Natural killer cell (primary cell): Measurements from ENCODE around the gene KCTD16. TPM values are rescaled to one million over a fixed set of nuclear protein-coding genes. Genes with fewer than 3 reads are reported as not detected.

Experiments
- ATAC-seq, 3 donors: fragments of 150-1000 bp in 2 of 3; fragments of 200-7000 bp in 1 of 3; cut with Tn5 transposase; 1 replicate in 1 of 3; 2 replicates in 2 of 3; pipeline ENCODE4 v1.10.0; 2021; ENCODE audit warnings: mild to moderate bottlenecking in 2 of 3, moderate library complexity in 2 of 3
- DNase-seq, 2 donors: peaks; one replicate each; pipeline versions ENCODE4 v3.0.0 to v3.0.0-alpha.2; 2013 to 2021; ENCODE audit warnings: mixed read lengths in 1 of 2
- H3K27ac ChIP-seq: one replicate; pipeline ENCODE4 v1.5.1; 2013; ENCODE audit warnings: mild to moderate bottlenecking, low read length
- H3K27me3 ChIP-seq: one replicate; pipeline ENCODE4 v1.6.1; 2013; ENCODE audit warnings: low read length; ENCODE audit not compliant: control insufficient read depth, insufficient read depth
- H3K36me3 ChIP-seq: one replicate; pipeline ENCODE4 v1.6.1; 2013; ENCODE audit warnings: low read length; ENCODE audit not compliant: control insufficient read depth, insufficient read depth
- H3K4me1 ChIP-seq: one replicate; pipeline ENCODE4 v1.6.1; 2013; ENCODE audit warnings: low read length; ENCODE audit not compliant: control insufficient read depth, insufficient read depth
- H3K4me3 ChIP-seq: one replicate; pipeline ENCODE4 v1.5.1; 2013; ENCODE audit warnings: low read length
- H3K9me3 ChIP-seq: one replicate; pipeline ENCODE4 v1.6.1; 2013; ENCODE audit warnings: low read length; ENCODE audit not compliant: control insufficient read depth, insufficient read depth
- H3K27ac Mint-ChIP-seq, 2 donors: one replicate each; pipeline ENCODE4 v1.8.0; 2022; ENCODE audit warnings: mild to moderate bottlenecking in 2 of 2, mixed read lengths in 2 of 2, moderate library complexity in 1 of 2
- H3K27me3 Mint-ChIP-seq, 2 donors: one replicate each; pipeline ENCODE4 v1.8.0; 2022; ENCODE audit warnings: low read depth in 2 of 2, mixed read lengths in 2 of 2
- H3K36me3 Mint-ChIP-seq: one replicate; pipeline ENCODE4 v1.8.0; 2022; ENCODE audit warnings: mixed read lengths
- H3K4me1 Mint-ChIP-seq, 2 donors: one replicate each; pipeline ENCODE4 v1.8.0; 2022; ENCODE audit warnings: mixed read lengths in 2 of 2
- H3K4me3 Mint-ChIP-seq: one replicate; pipeline ENCODE4 v1.8.0; 2022; ENCODE audit warnings: mild to moderate bottlenecking, moderate library complexity, mixed read lengths
- H3K9me3 Mint-ChIP-seq, 2 donors: one replicate each; pipeline ENCODE4 v1.8.0; 2022; ENCODE audit warnings: mixed read lengths in 2 of 2
- CTCF ChIP-seq: fragments of 200-600 bp; IDR thresholded peaks from one replicate; pipeline ENCODE4 v1.8.0; 2022; ENCODE audit warnings: antibody characterized with exemption
- WGBS: methylation state at CpG from one replicate; pipeline ENCODE4 v1.1.7; 2013; ENCODE audit warnings: missing lambda C conversion rate; ENCODE audit not compliant: insufficient coverage; 5-methylcytosine and 5-hydroxymethylcytosine counted together
- intact Hi-C: fragments of 100-400 bp; cut with micrococcal nuclease; formaldehyde crosslinking; loops from one replicate; pipeline ENCODE4 v1.14.2; 2022
- total RNA-seq, 4 donors: library from RNA; stranded (reverse); fragments of 120-200 nt in 1 of 4; gene quantifications; one replicate each; pipeline versions ENCODE4 v1.2.3 to v1.2.4, GENCODE V29; 2013 to 2022

The KCTD16 gene
- total RNA-seq, 3 donors from 2014 or later (not counting 1 experiment from before 2014, with no cell fraction given) = 0.16 TPM; not detected in 2

GRCh38 chr5:144429405-144429804, 258.7 kb downstream of the KCTD16 start:
- no peak overlapping the region for H3K27ac ChIP-seq
- Mint-ChIP-seq H3K27me3 (no peaks in the 10 kb centered on the region), H3K4me1 (no peaks in the 10 kb centered on the region), H3K4me3 (no peak overlapping the region), H3K27ac (no peak overlapping the region), H3K9me3 (peaks cover 0 to 2% of the 10 kb centered on the region in 2 donors), H3K36me3 (no peaks in the 10 kb centered on the region)
- TF ChIP-seq CTCF = no peak
- H3K4me3 ChIP-seq = no peak overlapping the region
- no peak for ATAC-seq
- 73% methylated on average over 1 of the region's 1 CpG for WGBS
- no peaks in the 10 kb centered on the region for H3K36me3 ChIP-seq
- intact Hi-C loops = no loop called here
- DNase-seq = no peak
- H3K9me3 ChIP-seq = no peaks in the 10 kb centered on the region
- no peaks in the 10 kb centered on the region for H3K27me3 ChIP-seq
- H3K4me1 ChIP-seq = no peaks in the 10 kb centered on the region

- WGBS = 94% methylated on average over 1 of the region's 1 CpG
These were observed 259.2 kb downstream of the KCTD16 start for GRCh38 chr5:144429905-144430304.

GRCh38 chr5:144433140-144433822, 262.6 kb downstream of the KCTD16 start:
- H3K4me1 Mint-ChIP-seq = no peaks in the 10 kb centered on the region
- Histone ChIP-seq H3K27me3 (no peaks in the 10 kb centered on the region), H3K4me3 (no peak overlapping the region), H3K36me3 (no peaks in the 10 kb centered on the region), H3K27ac (no peak overlapping the region), H3K9me3 (no peaks in the 10 kb centered on the region), H3K4me1 (no peaks in the 10 kb centered on the region)
- 86% methylated on average over 3 of the region's 4 CpGs for WGBS
- no peak for TF ChIP-seq CTCF
- no peak for DNase-seq
- no peak for ATAC-seq
- intact Hi-C loops = no loop called here
- H3K9me3 Mint-ChIP-seq = peaks cover 5 to 9% of the 10 kb centered on the region in 2 donors
- H3K27ac Mint-ChIP-seq = no peak overlapping the region
- no peak overlapping the region for H3K4me3 Mint-ChIP-seq
- H3K27me3 Mint-ChIP-seq = no peaks in the 10 kb centered on the region
- no peaks in the 10 kb centered on the region for H3K36me3 Mint-ChIP-seq

More at GRCh38 chr5:144429905-144430304, 259.2 kb downstream of the KCTD16 start:
- peaks cover 2% of the 10 kb centered on the region in 2 donors for H3K9me3 Mint-ChIP-seq
- no peak overlapping the region for H3K4me3 Mint-ChIP-seq
- Histone ChIP-seq H3K9me3 (no peaks in the 10 kb centered on the region), H3K36me3 (no peaks in the 10 kb centered on the region), H3K4me1 (no peaks in the 10 kb centered on the region), H3K27me3 (no peaks in the 10 kb centered on the region), H3K4me3 (no peak overlapping the region), H3K27ac (no peak overlapping the region)
- intact Hi-C loops = no loop called here
- H3K4me1 Mint-ChIP-seq = no peaks in the 10 kb centered on the region
- H3K27me3 Mint-ChIP-seq = no peaks in the 10 kb centered on the region
- no peak for DNase-seq
- H3K27ac Mint-ChIP-seq = no peak overlapping the region
- no peak for ATAC-seq
- H3K36me3 Mint-ChIP-seq = no peaks in the 10 kb centered on the region
- TF ChIP-seq CTCF = no peak

- 89% methylated on average over 3 of the region's 3 CpGs for WGBS
- Histone ChIP-seq H3K27ac (no peak overlapping the region), H3K27me3 (no peaks in the 10 kb centered on the region), H3K4me1 (no peaks in the 10 kb centered on the region), H3K4me3 (no peak overlapping the region), H3K9me3 (no peaks in the 10 kb centered on the region), H3K36me3 (no peaks in the 10 kb centered on the region)
- Mint-ChIP-seq H3K27ac (no peak overlapping the region), H3K27me3 (no peaks in the 10 kb centered on the region), H3K4me3 (no peak overlapping the region), H3K9me3 (peaks cover 5 to 9% of the 10 kb centered on the region in 2 donors), H3K4me1 (no peaks in the 10 kb centered on the region), H3K36me3 (no peaks in the 10 kb centered on the region)
- DNase-seq (no peak), ATAC-seq (no peak)
- intact Hi-C loops = no loop called here
- no peak for TF ChIP-seq CTCF
These were observed 263.2 kb downstream of the KCTD16 start for GRCh38 chr5:144433893-144434292.
